HL-60 (cell line): ENCODE results near the gene FAIM.

ENCODE experiments used
- DNase-seq, 2 experiments: peaks; one replicate each; pipeline ENCODE4 v3.0.0-alpha.2; 2010 to 2020; ENCODE audit warnings: low read depth in 1 of 2, low spot score in 1 of 2
- H3K27ac ChIP-seq: fragments of 250-450 bp; sonication (Bioruptor Pico); replicated peaks from 2 replicates; pipeline ENCODE4 v1.5.1; 2020; ENCODE audit warnings: mild to moderate bottlenecking, moderate library complexity
- H3K27me3 ChIP-seq: fragments of 250-450 bp; sonication (Bioruptor Pico); 2 replicates; pipeline ENCODE4 v1.5.1; 2021; ENCODE audit warnings: mild to moderate bottlenecking, moderate library complexity; ENCODE audit not compliant: insufficient read depth, poor library complexity, severe bottlenecking
- H3K4me3 ChIP-seq: replicated peaks from 2 replicates; pipeline ENCODE4 v1.5.1; 2011; ENCODE audit warnings: mild to moderate bottlenecking, control low read depth, low read length; ENCODE audit not compliant: insufficient read depth
- GABPA ChIP-seq: IDR thresholded peaks from 2 replicates; pipeline ENCODE4 v1.6.1; 2012; ENCODE audit warnings: low read depth
- POLR2AphosphoS5 ChIP-seq: IDR thresholded peaks from 2 replicates; pipeline ENCODE4 v1.6.1; 2012; ENCODE audit warnings: low read depth
- SPI1 ChIP-seq: IDR thresholded peaks from 2 replicates; pipeline ENCODE4 v1.6.1; 2012; ENCODE audit warnings: low read depth, mild to moderate bottlenecking, borderline replicate concordance
- TF ChIP-seq, protein P1 (sequence below): IDR thresholded peaks from one replicate; pipeline ENCODE4 v1.5.1; 2011; ENCODE audit warnings: low read length, control low read depth, inconsistent platforms; ENCODE audit not compliant: insufficient read depth
- TF ChIP-seq, protein P2 (sequence below): IDR thresholded peaks from 2 replicates; pipeline ENCODE4 v1.6.1; 2012; ENCODE audit warnings: low read depth; ENCODE audit not compliant: insufficient replicate concordance

FAIM gene

DNA sequence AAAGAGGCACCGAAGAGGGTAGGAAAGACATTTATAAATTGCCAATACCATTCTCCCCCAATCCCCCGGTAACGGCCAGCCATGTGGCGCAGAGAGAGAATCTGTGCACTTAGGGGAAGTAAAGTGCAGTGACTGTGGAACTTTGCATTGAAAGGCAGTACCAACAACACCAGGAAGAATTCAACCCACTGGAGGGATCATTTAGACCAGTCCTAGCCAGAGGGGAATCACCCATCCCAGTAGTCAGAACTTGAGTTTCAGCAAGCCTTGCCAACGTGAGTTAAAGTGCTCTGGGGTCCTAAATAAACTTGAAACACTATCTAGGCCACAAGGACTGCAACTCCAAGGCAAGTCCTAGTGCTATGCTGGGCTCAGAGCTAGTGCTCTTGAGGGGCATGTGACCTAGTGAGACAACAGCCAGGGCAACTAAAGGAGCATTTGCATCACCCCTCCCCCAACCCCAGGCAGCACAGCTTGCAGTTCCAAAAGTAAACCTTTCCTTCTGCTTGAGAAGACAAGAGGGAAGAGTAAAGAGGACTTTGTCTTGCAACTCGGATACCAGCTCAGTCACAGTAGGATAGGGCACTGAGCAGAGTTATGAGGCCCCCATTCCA lies 29.5 kb upstream of the FAIM start:
- Histone ChIP-seq H3K27me3 (peaks cover 3% of the 10 kb centered on the region), H3K4me3 (no peak overlapping the region), H3K27ac (no peak overlapping the region)
- TF ChIP-seq SPI1 (no peak), GABPA (no peak), POLR2AphosphoS5 (no peak)
- TF ChIP-seq, protein P1, sequence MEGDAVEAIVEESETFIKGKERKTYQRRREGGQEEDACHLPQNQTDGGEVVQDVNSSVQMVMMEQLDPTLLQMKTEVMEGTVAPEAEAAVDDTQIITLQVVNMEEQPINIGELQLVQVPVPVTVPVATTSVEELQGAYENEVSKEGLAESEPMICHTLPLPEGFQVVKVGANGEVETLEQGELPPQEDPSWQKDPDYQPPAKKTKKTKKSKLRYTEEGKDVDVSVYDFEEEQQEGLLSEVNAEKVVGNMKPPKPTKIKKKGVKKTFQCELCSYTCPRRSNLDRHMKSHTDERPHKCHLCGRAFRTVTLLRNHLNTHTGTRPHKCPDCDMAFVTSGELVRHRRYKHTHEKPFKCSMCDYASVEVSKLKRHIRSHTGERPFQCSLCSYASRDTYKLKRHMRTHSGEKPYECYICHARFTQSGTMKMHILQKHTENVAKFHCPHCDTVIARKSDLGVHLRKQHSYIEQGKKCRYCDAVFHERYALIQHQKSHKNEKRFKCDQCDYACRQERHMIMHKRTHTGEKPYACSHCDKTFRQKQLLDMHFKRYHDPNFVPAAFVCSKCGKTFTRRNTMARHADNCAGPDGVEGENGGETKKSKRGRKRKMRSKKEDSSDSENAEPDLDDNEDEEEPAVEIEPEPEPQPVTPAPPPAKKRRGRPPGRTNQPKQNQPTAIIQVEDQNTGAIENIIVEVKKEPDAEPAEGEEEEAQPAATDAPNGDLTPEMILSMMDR = no peak
- TF ChIP-seq, protein P2, sequence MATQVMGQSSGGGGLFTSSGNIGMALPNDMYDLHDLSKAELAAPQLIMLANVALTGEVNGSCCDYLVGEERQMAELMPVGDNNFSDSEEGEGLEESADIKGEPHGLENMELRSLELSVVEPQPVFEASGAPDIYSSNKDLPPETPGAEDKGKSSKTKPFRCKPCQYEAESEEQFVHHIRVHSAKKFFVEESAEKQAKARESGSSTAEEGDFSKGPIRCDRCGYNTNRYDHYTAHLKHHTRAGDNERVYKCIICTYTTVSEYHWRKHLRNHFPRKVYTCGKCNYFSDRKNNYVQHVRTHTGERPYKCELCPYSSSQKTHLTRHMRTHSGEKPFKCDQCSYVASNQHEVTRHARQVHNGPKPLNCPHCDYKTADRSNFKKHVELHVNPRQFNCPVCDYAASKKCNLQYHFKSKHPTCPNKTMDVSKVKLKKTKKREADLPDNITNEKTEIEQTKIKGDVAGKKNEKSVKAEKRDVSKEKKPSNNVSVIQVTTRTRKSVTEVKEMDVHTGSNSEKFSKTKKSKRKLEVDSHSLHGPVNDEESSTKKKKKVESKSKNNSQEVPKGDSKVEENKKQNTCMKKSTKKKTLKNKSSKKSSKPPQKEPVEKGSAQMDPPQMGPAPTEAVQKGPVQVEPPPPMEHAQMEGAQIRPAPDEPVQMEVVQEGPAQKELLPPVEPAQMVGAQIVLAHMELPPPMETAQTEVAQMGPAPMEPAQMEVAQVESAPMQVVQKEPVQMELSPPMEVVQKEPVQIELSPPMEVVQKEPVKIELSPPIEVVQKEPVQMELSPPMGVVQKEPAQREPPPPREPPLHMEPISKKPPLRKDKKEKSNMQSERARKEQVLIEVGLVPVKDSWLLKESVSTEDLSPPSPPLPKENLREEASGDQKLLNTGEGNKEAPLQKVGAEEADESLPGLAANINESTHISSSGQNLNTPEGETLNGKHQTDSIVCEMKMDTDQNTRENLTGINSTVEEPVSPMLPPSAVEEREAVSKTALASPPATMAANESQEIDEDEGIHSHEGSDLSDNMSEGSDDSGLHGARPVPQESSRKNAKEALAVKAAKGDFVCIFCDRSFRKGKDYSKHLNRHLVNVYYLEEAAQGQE = no peak
- DNase-seq = no peak

DNA sequence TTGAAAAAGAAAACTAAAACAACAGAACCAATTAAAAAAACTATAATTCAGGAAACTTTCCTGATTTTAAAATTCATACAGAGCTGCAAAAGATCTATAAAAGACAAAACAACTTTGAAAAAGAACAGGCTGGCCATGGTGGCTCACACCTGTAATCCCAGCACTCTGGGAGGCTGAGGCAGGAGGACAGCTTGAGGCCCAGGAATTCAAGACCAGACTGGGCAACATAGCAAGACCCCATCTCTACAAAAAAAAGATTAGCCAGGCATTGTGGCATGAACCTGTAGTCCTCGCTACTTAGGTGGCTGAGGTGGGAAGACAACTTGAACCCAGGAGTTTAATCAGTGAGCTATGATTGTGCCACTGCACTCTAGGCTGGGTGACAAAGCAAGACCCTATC lies 21.2 kb upstream of the FAIM start:
- no peak for TF ChIP-seq SPI1
- TF ChIP-seq GABPA = no peak
- TF ChIP-seq, protein P2 = no peak
- TF ChIP-seq POLR2AphosphoS5 = no peak
- TF ChIP-seq, protein P1 = no peak
- DNase-seq = no peak
- Histone ChIP-seq H3K4me3 (no peak overlapping the region), H3K27ac (no peak overlapping the region), H3K27me3 (peaks cover 10% of the 10 kb centered on the region)

DNA sequence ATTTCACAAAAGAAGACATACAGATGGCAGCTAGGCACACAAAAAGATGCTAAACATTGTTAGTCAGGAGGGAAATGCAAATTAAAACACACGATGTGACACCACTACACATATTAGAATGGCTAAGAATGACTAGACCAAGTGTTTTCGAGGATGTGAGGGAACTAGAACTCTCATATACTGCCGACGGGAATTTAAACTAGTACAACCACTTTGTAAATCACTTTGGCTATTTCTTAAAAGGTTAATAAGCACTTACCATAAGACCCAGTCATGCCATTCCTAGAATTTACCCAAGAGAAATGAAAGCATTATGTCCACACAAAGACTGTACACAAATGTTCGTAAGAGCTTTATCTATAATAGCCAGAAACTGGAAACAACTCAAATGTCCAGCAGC lies 20.1 kb upstream of the FAIM start:
- H3K27ac ChIP-seq = no peak overlapping the region
- H3K4me3 ChIP-seq = no peak overlapping the region
- H3K27me3 ChIP-seq = peaks cover 12% of the 10 kb centered on the region
- DNase-seq = no peak
- TF ChIP-seq POLR2AphosphoS5 = no peak
- TF ChIP-seq GABPA = no peak
- TF ChIP-seq SPI1 = no peak
- TF ChIP-seq, protein P2 = no peak
- TF ChIP-seq, protein P1 = no peak
